Hematopoietic multipotent progenitor cell treated with erythropoietin and hydrocortisone succinate and interleukin-3 and kit ligand, for 15 days (in vitro differentiated cells): Measurements from ENCODE around the gene PRR4.

Experiments used
- DNase-seq: peaks from one replicate; pipeline ENCODE4 v3.0.0-alpha.2; 2015; ENCODE audit warnings: low spot score

PRR4 gene

GRCh38 chr12:10849425-10849878 is at the start of gene PRR4:
TSS of gene PRR4 (minus strand) at chr12:10849475. CDS start at chr12:10849437, 38 bp downstream.
- DNase-seq: no peak

- no peak for DNase-seq
These were observed 47.6 kb upstream of the PRR4 start for GRCh38 chr12:10896854-10897253.

- DNase-seq: no peak
These were observed 42.7 kb upstream of the PRR4 start for GRCh38 chr12:10891937-10892336.

GRCh38 chr12:10889226-10889625 is 40.0 kb upstream of the PRR4 start:
- DNase-seq: no peak

GRCh38 chr12:10884086-10884725 is 34.9 kb upstream of the PRR4 start, which contains the start of gene PRH1:
TSS of gene PRH1 (minus strand) at chr12:10884255. CDS start at chr12:10884217, 38 bp downstream.
- no peak for DNase-seq

GRCh38 chr12:10873378-10873777 is 24.1 kb upstream of the PRR4 start:
- no peak for DNase-seq

GRCh38 chr12:10867381-10867780 is 18.1 kb upstream of the PRR4 start:
- no peak for DNase-seq

GRCh38 chr12:10863512-10864218 is 14.4 kb upstream of the PRR4 start:
- DNase-seq: no peak

GRCh38 chr12:10861366-10861765 is 12.1 kb upstream of the PRR4 start:
- no peak for DNase-seq

- no peak for DNase-seq
These were observed 6.5 kb upstream of the PRR4 start for GRCh38 chr12:10855807-10856206.

GRCh38 chr12:10853776-10854175 is 4.5 kb upstream of the PRR4 start:
- DNase-seq: no peak

GRCh38 chr12:10851243-10851858 is 2.1 kb upstream of the PRR4 start:
- no peak for DNase-seq

GRCh38 chr12:10847744-10848143 is 1.5 kb downstream of the PRR4 start:
- DNase-seq: no peak

GRCh38 chr12:10842862-10843261 is 6.4 kb downstream of the PRR4 start:
- no peak for DNase-seq

GRCh38 chr12:10838461-10838860 is 10.8 kb downstream of the PRR4 start:
- no peak for DNase-seq

GRCh38 chr12:10829994-10830393 is 19.3 kb downstream of the PRR4 start:
- no peak for DNase-seq

GRCh38 chr12:10826258-10826657 is 23.0 kb downstream of the PRR4 start, which contains the start of gene TAS2R10:
TSS of gene TAS2R10 (minus strand) at chr12:10826358. CDS start at chr12:10826269, 89 bp downstream.
- DNase-seq: no peak

GRCh38 chr12:10824957-10825356 is 24.3 kb downstream of the PRR4 start:
- no peak for DNase-seq

GRCh38 chr12:10811883-10812536 is 37.3 kb downstream of the PRR4 start:
- no peak for DNase-seq

GRCh38 chr12:10810068-10810467 is 39.2 kb downstream of the PRR4 start, which contains the start of gene TAS2R9:
TSS of gene TAS2R9 (minus strand) at chr12:10810168. CDS start at chr12:10810075, 93 bp downstream.
- no peak for DNase-seq

- DNase-seq: no peak
These were observed 42.1 kb downstream of the PRR4 start, which contains the start of gene TAS2R8 for GRCh38 chr12:10807186-10807585. TSS of gene TAS2R8 (minus strand) at chr12:10807286. CDS start at chr12:10806980, 306 bp downstream.

- DNase-seq: no peak
These were observed 46.7 kb downstream of the PRR4 start, which contains the start of gene TAS2R7 for GRCh38 chr12:10802587-10802986. TSS of gene TAS2R7 (minus strand) at chr12:10802627. CDS start at chr12:10802570, 57 bp downstream.
